OCI-LY1 (cell line): ENCODE measurements around the gene GPR137C.

Source experiments
- CTCF ChIP-seq: fragments of 200-600 bp; sonication (generic), shearing (Covaris generic); IDR thresholded peaks from 2 replicates; pipeline ENCODE4 v1.5.1; 2017; ENCODE audit warnings: mild to moderate bottlenecking, antibody characterized with exemption, low read length, moderate library complexity, mixed read lengths
- EZH2 ChIP-seq: fragments of 200-600 bp; sonication (generic), shearing (Covaris generic); IDR thresholded peaks from 2 replicates; pipeline ENCODE4 v1.8.0; 2017; ENCODE audit warnings: borderline replicate concordance, mixed run types, mild to moderate bottlenecking, antibody characterized with exemption, low read length, moderate library complexity, mixed read lengths

DNA sequence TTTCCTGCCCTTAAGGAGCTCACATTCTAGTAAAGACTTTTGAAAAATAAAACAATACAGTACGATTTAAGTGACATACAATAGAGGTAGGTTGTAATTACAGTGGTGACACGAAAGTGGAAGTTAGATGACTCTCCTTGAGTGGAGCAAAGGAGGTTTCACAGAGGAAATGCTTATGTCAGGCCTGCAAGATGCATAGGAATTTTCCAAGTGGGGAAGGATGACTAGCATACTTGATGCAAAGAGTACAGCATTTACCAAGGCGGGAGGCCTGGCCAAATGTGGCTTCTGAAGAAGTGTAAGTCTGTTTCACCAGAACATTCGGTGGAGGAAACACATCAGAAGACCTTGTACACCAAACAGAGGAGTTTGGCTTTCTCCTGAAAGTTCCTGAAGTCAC is 87.5 kb downstream of the GPR137C start:
- TF ChIP-seq CTCF (no peak), EZH2 (no peak)
